ENCODE results near the gene PYGB.

GRCh38 chr20:25318471-25319240 is 70.8 kb downstream of the PYGB start:
- TF ChIP-seq YY1 (IDR thresholded peaks at IDR 0.05; ENCODE audit: insufficient read depth, insufficient read length), result no peak
- TF ChIP-seq ZNF274 (IDR thresholded peaks at IDR 0.05; ENCODE audit: low read depth, low read length), result no peak
- no peak for TF ChIP-seq SUZ12 (IDR thresholded peaks at IDR 0.05; ENCODE audit: extremely low read depth, insufficient read depth, insufficient read length)

Data from NT2/D1 (cell line).